K562 (cell line): ENCODE data around the gene HOXD9. TPM values are rescaled to one million over a fixed set of nuclear protein-coding genes. Genes with fewer than 3 reads are reported as not detected.

Source experiments
- C11orf30 ChIP-seq: fragments of 450-650 bp; IDR thresholded peaks from 2 replicates; pipeline ENCODE4 v1.6.1; 2016; ENCODE audit warnings: low read depth, mild to moderate bottlenecking
- CHD7 ChIP-seq: fragments of 200-600 bp; sonication (generic); IDR thresholded peaks from one replicate; pipeline ENCODE4 v1.6.1; 2012; ENCODE audit warnings: mild to moderate bottlenecking, low read depth, low read length, inconsistent platforms
- MAFG ChIP-seq: fragments of 450-650 bp; conservative IDR thresholded peaks from 2 replicates; pipeline ENCODE4 v1.6.1; 2016; ENCODE audit warnings: missing genetic modification characterization, missing compliant biosample characterization
- polyA plus RNA-seq, 8 experiments: library from polyadenylated mRNA; depleted of rRNA in 4 of 8; stranded (reverse) in 5 of 8; unstranded in 3 of 8; fragments of >200 nt; fragmentation: Nextera tagmentation in 2 of 8; fragmentation: Illumina TruSeq in 1 of 8; extraction: Ambion mirVana in 2 of 8; extraction: Trizol in 1 of 8; gene quantifications; 2 replicates each; pipeline versions ENCODE4 v1.2.1 to v1.2.3, GENCODE V29; 2011 to 2014; ENCODE audit warnings: inconsistent platforms in 1 of 8, missing spikeins in 1 of 8
- total RNA-seq, 7 experiments: library from RNA; depleted of rRNA in 6 of 7; stranded (reverse); fragments of >200 nt in 6 of 7; fragmentation: Illumina TruSeq in 2 of 7; extraction: Trizol in 2 of 7; gene quantifications; 2 replicates each; pipeline versions ENCODE4 v1.2.1 to v1.2.3, GENCODE V29; 2011 to 2021; ENCODE audit warnings: low replicate concordance in 1 of 7

Gene HOXD9
- total and polyA plus RNA-seq, 9 of the 15 experiments (the other 6 are each of a cell fraction or from before 2014, with no cell fraction given), result not detected

DNA sequence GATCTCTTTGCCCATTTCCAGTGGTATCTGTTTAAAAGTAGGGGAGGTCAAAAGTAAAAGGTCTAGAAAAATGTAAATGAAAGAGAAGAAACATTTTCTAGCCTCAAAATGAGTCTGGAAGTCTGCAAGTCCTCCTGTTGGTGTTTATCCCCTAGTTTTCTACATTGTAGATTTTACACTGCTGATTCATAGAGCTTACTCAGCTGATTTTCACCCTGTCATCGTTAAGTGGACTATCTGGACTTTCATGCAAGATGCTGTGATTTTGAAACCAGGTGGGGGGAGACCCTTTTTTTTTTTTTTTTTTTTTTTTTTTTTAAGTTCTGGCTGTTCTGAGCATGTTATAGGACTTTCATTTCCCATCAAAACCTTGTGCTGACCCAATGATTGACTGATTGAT is 44.9 kb downstream of the HOXD9 start (continued):
- TF ChIP-seq CHD7 (no peak), C11orf30 (peak; percentile 59; the same call in 1 of the 2 replicates), MAFG (tag) (peak; percentile 57; the same call in 1 of the 2 replicates)
- TF ChIP-seq, all 486 proteins: peak for 3
